Neural cell (in vitro differentiated cells): ENCODE results near the gene KLK3.

Experiments used
- EP300 ChIP-seq: fragments of 450-650 bp; conservative IDR thresholded peaks from 2 replicates; pipeline ENCODE4 v1.6.1; 2014; ENCODE audit warnings: antibody characterized with exemption, mild to moderate bottlenecking, moderate library complexity; ENCODE audit not compliant: poor library complexity, severe bottlenecking
- EZH2 ChIP-seq: fragments of 200-600, 300-800 bp; shearing (Covaris generic), sonication (generic); IDR thresholded peaks from 2 replicates; pipeline ENCODE4 v1.6.1; 2014; ENCODE audit warnings: antibody characterized with exemption, low read length, borderline replicate concordance, mild to moderate bottlenecking; ENCODE audit not compliant: insufficient read depth, poor library complexity, severe bottlenecking
- POLR2AphosphoS5 ChIP-seq: IDR thresholded peaks from 2 replicates; pipeline ENCODE4 v1.6.1; 2012
- RAD21 ChIP-seq: fragments of 450-650 bp; conservative IDR thresholded peaks from 2 replicates; pipeline ENCODE4 v1.6.1; 2014; ENCODE audit warnings: antibody characterized with exemption, mild to moderate bottlenecking, moderate library complexity
- REST ChIP-seq: IDR thresholded peaks from 2 replicates; pipeline ENCODE4 v1.6.1; 2012; ENCODE audit warnings: borderline replicate concordance
- TAF1 ChIP-seq: IDR thresholded peaks from 2 replicates; pipeline ENCODE4 v1.6.1; 2012; ENCODE audit warnings: low read depth
- TF ChIP-seq, protein P1 (sequence below): fragments of 450-650 bp; IDR thresholded peaks from 2 replicates; pipeline ENCODE4 v1.5.1; 2014; ENCODE audit warnings: antibody characterized with exemption, mild to moderate bottlenecking, moderate library complexity; ENCODE audit not compliant: poor library complexity, severe bottlenecking

GRCh38 chr19:50857366-50857765 lies 2.7 kb downstream of the KLK3 start:
- TF ChIP-seq, protein P1, sequence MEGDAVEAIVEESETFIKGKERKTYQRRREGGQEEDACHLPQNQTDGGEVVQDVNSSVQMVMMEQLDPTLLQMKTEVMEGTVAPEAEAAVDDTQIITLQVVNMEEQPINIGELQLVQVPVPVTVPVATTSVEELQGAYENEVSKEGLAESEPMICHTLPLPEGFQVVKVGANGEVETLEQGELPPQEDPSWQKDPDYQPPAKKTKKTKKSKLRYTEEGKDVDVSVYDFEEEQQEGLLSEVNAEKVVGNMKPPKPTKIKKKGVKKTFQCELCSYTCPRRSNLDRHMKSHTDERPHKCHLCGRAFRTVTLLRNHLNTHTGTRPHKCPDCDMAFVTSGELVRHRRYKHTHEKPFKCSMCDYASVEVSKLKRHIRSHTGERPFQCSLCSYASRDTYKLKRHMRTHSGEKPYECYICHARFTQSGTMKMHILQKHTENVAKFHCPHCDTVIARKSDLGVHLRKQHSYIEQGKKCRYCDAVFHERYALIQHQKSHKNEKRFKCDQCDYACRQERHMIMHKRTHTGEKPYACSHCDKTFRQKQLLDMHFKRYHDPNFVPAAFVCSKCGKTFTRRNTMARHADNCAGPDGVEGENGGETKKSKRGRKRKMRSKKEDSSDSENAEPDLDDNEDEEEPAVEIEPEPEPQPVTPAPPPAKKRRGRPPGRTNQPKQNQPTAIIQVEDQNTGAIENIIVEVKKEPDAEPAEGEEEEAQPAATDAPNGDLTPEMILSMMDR, result no peak
- TF ChIP-seq TAF1 (no peak), EZH2 (no peak), REST (no peak), POLR2AphosphoS5 (no peak), EP300 (no peak), RAD21 (no peak)
